GM21367 (cell line): Measurements from ENCODE around the gene FAHD2B.
"Not testable (repeated sequence)": the region's sequence is repeated elsewhere in the genome, so short reads cannot be mapped to it uniquely, and the experiment has no call there.

Experiments used
- ATAC-seq: cut with Tn5 transposase; IDR thresholded peaks from one replicate; pipeline ENCODE4 v1.9.1; 2021; ENCODE audit not compliant: unreplicated experiment

FAHD2B gene, protein sequence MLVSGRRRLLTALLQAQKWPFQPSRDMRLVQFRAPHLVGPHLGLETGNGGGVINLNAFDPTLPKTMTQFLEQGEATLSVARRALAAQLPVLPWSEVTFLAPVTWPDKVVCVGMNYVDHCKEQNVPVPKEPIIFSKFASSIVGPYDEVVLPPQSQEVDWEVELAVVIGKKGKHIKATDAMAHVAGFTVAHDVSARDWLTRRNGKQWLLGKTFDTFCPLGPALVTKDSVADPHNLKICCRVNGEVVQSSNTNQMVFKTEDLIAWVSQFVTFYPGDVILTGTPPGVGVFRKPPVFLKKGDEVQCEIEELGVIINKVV

DNA sequence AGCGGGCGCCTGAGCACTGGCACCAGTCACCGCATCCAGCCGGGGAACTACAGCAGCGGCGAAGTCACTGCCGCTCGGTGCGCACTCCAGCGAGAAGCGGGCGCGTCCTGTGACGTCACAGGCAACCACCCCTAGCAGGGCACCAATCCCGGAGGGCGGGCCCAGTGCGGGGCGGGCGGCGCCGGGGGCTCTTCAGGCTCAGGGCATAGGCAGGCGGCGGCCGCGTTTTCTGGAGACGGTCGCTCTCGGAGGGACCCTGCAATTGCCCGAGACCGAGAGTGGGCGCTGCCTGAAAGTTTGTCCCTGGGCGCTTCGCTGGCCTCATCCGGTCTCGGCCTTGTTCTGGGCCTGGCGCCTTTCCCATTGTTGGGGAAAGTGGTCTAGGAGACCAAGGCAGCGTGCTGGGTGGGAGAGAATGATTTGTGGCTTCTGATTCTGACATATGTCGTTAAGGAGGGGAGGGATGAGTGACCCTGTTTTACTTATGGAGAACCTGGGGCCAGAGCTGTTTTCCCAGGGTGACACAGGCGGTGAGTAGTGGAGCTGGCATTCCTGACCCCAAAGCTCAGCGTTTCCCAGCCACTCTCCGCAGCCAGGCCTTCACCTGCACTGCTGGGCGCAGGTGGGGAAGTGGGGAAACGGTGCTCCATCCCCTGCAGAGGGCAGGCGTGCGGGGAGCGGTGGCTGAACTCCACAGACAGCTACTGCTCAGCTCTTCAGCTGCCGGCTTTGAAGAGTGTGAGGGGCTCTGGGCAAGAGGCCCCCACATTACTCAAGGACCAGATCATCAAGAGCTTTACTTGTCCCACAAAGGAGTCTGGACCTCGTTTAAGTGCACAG is at the start of gene FAHD2B:
Gene FAHD2B, minus strand, starts transcription at position 111 of the 840 bp plus-strand sequence. CDS start 3,176 bp downstream, outside the sequence.
- peak; percentile 82 for ATAC-seq

DNA sequence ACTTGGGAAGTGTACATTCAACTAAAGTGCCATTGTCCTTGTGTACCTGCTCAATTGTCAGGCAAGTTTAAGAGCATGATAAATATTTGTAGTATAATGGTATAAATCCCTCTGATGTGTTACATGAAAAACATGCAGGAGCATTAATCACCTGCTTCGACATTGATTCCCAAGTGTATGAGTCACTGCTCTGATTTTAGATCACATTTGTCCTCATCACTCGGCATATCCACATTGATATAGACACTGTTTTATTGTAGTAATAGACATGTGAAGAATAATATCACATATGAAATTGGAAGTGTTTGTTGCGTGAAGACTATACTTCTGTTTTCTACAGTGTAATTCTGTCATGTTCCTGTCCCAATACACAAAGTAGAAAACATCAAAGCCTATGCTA is 49.3 kb upstream of the FAHD2B start:
- not testable (repeated sequence) for ATAC-seq

DNA sequence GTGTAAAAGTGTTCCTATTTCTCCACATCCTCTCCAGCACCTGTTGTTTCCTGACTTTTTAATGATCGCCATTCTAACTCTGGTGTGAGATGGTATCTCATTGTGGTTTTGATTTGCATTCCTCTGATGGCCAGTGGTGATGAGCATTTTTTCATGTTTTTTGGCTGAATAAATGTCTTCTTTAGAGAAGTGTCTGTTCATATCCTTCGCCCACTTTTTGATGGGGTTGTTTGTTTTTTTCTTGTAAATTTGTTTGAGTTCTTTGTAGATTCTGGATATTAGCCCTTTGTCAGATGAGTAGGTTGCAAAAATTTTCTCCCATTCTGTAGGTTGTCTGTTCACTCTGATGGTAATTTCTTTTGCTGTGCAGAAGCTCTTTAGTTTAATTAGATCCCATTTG is 34.4 kb upstream of the FAHD2B start:
- ATAC-seq, result not testable (repeated sequence)

DNA sequence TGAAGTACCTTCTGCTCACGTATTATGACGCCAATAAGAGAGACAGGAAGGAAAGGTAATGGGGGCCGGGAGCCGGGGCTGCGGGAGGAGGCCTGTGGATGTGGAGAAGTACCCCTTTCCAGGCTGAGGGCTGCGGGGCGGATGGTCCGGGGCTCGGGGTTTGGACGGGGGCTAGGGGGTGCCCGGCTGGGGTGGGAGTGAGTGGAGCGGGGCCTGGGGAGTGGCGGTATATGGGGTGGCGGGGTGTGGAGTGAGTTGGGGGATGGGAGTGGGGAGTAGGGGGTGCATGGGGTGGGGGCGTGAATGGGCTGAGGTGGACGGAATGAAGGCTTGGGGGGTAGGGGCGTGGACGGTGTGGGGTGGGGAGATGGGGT is 19.2 kb upstream of the FAHD2B start:
- ATAC-seq, result not testable (repeated sequence)

DNA sequence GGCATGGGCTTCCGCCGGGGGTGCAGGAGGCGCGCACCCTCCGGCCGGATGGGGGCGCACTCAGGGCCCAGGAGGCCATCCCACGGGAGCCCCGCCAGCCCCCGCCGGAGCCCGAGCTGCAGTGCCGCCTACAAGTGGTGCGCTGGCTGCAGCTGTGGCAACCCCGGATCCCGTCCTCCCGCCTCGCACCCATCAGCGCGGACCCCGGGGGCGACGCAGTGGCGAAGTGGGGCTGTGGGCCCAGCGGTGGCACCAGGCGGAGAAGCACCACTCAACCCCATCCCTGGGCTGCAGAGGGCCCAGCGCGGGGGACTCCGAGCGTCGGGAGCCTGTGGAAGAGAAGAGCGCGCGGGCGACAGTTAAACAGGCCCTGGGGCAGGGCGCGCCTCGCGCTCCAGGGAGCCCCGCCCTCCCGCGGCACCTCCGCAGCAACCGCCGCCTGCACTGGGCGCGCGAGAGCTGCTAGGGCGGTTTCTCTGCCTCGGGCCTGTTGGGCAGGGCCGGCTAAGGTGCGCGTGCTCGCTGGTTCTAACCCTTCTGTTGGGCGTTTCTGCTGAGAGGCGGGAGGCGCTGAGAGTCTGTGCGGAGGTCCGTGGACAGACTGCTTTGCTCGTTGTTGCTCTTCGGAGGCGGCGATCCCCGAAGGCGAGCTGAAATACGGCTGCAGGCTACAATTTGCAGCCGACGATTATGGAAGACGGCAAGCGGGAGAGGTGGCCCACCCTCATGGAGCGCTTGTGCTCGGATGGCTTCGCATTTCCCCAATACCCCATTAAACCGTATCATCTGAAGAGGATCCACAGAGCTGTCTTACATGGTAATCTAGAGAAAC is 18.6 kb upstream of the FAHD2B start, which contains the start of gene ANKRD36:
Gene ANKRD36, plus strand, starts transcription at position 104 of the 832 bp plus-strand sequence. Its CDS starts 587 bp downstream, at position 691.
- peak; percentile 91 for ATAC-seq

DNA sequence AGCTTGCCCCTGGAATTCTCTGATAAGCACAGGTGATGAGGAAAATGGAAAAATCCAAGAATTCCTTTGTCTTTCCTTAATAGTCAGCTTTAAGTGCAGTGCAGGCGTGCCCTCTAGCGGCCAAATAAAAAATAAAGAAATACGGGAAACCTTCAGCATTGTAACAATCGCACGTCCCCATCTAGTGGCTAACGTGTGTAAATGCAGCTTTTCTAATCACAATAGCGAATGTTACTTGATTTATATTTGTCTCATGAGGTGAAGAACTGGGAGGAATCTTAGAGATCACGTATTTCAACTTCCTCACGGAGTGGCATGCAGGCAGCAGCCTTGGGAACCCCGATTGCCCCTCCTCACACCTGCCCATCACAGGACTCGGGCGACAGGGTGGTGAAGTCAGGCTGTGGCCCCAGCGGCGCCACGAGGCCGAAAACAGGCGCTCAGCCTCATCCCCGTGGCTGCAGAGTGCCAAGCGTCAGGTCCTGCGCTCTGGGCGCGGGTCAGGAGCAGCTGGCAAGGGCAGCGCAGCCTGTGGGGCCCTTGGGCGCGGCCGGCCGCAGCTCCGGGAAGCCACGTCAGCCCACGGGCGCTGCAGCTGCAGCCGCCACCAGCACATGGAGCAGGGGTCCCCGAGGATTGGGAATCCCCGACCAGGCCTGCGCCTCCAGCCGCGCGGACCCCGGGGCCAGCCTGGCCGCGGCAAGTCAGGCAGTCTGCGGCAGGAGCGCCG is 17.8 kb upstream of the FAHD2B start:
- ATAC-seq, result peak; percentile 44

DNA sequence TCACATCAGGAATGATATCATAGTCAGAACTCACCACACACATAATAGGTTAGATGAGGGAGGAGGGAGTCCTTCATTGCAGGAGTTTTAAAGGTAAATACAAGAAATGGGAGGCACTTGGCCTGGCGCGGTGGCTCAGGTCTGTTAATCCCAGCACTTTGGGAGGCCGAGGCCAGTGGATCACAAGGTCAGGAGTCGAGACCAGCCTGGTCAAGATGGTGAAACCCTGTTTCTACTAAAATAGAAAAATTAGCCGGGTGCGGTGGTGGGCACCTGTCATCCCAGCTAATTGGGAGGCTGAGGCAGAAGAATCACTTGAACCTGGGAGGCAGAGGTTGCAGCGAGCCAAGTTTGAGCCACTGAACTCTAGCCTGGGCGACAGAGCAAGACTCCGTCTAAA is 16.6 kb upstream of the FAHD2B start:
- ATAC-seq, result not testable (repeated sequence)

DNA sequence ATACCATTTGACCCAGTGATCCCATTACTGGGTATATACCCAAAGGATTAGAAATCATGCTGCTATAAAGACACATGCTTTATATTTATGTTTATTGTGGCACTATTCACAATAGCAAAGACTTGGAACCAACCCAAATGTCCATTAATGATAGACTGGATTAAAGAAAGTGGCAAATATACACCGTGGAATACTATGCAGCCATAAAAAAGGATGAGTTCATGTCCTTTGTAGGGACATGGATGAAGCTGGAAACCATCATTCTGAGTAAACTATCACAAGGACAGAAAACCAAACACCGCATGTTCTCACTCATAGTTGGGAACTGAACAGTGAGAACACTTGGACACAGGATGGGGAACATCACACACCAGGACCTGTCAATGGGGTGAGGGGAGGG is 12.2 kb upstream of the FAHD2B start:
- not testable (repeated sequence) for ATAC-seq

DNA sequence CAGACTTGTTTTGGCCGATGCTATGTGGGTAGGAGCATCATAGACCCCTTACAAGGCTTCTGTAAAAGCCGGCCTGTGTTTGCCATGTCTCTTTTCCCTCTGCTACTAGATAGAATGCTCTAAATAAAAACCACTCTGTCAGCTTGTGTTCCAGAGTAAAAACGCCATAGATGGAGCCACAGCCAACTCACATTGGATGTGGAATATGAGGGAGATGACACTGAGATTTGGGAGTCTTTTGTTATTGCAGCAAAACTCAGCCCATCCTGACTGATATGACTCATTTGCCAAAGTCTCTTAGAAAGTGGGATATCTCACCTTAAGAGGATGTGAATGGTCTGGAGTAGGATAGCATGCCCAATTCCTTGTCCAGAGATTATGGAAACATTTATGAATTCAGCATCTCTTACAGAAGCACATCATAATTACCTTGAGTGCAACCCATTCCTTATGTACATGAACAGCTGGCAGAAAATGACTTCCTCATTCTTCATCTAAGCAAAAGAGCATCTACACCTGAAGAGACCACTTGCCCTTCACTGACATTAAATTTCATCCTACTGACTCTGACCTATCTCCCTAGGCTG is 4.2 kb upstream of the FAHD2B start:
- not testable (repeated sequence) for ATAC-seq

DNA sequence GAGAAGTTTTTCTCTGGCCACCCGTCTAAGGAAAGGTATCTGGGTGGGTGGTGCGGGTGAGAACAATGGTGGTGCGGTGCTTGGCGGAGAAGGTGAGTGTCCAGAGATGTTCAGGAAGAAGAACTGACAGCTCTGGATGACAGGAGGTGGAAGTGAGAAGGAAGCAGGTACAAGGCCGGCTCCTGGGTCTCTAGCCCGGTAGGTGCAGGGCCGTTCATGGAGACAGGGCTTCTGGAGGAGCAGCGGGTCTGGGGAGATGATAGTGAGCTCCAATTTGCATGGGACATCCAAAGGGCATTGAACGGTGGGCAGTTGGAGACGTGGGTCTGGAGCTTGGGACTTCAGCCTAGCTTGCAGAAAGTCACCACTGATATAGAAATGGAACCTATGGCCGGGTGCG is 979 bp upstream of the FAHD2B start:
- no peak for ATAC-seq

DNA sequence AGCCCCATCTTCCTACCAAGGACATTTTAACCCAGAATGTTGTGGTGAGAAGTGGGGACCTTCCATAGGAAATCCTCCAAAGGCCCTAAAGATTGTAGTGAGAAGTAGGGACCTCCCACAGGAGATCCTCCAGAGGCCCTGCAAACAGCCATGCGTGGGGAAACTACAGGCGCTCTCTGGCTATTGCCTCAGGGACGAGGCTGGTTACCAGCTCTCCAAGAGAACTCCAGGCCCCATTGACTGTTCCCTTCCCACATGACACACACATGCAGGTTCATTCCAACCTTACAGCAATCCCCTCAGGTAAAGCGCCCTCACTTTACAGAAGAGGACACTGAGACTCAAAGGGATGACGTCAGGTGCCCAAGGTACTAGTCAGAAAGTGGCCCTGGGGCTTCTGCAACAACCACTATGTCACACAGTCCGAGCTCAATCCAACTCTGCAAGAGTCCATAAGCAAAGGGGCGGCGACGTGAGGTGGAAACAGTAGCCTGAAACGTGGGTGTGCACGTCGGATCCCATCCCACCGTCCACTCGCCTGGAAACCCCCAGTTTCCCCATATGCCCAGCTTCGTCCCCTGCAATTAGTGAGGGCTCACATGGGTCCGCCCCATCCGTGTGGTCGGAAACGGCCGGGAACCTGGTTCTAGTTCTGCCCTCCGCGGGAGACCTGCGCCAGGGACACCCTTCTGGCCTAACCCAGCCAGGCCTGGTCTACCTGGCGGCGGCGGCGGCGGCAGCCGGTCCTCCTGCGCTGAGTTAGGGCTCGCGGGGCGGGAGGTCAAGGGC is 505 bp downstream of the FAHD2B start:
- not testable (repeated sequence) for ATAC-seq

DNA sequence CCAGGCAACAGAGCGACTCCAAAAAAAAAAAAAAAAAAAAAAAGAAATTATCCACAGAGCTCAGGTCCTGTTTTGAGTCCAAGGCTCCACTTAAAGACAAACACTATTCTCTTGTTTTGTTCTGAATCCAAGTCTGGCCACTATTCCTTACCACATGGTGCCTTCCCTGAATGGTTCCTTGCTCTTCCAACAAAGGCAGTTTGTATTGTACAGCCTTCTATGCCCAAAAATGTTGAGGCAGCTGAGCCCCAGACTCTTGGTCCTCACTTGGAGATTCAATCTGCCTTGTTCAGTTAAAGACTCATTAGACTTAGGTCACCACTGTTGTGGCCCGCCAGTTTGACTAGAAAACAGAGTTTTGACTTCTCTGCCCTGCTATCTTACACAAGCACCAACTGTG is 1.7 kb downstream of the FAHD2B start:
- ATAC-seq, result not testable (repeated sequence)

DNA sequence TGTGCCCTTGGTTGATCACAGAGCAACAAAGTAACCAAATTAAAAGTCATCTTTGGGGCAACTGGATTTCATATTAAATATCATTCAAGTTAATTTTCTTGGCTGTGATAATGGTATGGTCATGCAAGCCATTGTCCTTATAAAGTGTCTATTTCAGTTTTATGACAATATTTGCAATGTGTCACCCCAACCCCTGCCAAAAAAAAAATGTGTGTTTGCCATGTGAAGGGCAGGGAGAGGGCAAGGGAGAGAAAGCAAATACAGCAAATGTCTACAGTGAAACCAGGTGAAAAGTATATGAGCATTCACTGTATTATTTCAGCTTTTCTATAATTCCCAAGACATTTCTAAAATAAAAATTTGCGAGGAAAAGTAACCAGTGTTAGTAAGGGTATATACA is 6.0 kb downstream of the FAHD2B start:
- not testable (repeated sequence) for ATAC-seq

DNA sequence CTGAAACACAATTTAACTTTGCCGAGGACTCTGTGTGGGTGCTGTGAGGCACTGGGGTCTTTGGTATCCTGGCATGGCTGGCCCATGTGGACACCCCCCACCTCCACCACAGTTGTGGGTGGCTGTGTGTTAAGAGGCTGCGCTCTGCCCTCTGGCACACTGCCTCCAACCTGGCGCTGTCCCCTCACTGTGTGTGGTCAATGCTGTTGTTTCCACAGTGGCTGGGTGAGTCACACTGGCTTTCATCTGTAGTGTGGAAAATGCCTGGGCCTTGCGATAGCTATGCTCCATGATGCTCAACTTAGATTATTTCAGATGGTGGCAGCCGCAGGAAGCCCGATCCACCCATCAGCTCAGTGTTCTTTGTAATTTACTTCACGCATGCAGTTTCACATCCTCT is 9.6 kb downstream of the FAHD2B start:
- not testable (repeated sequence) for ATAC-seq

DNA sequence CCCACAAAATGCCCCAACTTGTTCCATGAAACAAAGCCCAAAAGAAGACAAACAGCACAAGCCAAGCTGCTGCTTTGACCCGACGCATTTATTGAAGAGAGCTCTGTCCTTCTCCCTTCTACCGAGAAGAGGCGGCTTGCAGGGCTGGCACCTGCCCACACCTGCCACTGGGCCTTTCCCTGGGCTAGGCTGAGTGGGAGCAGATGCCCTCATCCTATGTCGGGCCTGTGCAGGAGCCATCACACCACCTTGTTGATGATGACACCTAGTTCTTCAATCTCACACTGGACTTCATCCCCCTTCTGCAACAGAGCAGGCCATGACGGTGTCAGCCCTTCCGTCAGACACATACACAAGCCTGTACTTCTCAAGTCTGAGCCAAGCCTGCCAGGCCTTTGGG is 11.2 kb downstream of the FAHD2B start:
- not testable (repeated sequence) for ATAC-seq

DNA sequence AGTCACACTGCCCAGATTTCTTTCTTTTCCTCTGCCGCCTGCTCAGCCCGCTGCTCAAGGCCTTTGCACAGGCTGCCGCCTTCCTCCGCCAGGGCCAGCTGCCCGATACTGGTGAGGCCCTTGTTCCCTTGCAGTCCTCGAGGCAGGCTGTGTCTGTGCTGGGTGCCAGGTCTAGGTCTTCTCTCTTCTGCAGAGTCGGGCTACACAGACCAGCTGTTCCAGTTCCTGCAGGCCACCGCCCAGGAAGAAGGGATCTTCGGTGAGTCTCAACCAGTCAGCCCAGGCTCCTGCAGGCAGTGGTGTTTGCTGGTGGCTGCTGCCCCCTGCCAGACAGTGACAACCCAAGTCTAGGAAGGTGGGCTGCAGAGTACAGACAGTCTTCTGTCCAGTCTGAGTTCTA is 12.5 kb downstream of the FAHD2B start:
- ATAC-seq, result not testable (repeated sequence)

DNA sequence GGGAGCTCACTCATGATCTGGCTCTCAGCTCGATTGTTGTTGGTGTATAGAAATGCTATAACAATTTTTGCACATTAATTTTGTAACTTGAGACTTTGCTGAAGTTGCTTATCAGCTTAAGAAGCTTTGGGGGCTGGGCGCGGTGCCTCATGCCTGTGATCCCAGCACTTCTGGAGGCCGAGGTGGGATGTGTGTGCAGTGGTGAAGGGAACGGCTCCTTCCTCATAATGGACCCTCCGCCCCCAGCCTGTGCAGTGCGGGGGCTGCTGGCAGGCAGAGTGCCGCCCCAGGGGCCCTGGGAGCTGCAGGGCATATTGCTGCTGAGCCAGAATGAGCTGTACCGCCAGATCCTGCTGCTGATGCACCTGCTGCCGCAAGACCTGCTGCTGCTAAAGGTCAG is 13.8 kb downstream of the FAHD2B start:
- ATAC-seq, result not testable (repeated sequence)

DNA sequence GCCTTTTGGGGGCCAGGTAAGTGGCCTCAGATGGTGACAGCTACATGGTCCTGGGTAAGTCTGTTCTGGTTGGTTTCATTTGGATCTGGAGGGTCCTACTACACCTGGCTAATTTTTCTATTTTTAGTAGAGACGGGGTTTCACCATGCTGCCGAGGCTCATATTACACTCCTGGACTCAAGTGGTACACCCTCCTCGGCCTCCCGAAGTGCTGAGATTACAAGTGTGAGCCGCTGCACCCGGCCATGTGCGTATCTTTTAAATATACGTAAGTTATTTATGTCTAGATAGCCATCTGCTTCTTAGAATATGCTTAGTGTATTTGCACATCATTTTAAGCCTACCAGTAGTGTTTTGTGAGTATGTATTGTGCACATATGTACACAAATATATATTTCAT is 17.5 kb downstream of the FAHD2B start:
- ATAC-seq, result not testable (repeated sequence)

DNA sequence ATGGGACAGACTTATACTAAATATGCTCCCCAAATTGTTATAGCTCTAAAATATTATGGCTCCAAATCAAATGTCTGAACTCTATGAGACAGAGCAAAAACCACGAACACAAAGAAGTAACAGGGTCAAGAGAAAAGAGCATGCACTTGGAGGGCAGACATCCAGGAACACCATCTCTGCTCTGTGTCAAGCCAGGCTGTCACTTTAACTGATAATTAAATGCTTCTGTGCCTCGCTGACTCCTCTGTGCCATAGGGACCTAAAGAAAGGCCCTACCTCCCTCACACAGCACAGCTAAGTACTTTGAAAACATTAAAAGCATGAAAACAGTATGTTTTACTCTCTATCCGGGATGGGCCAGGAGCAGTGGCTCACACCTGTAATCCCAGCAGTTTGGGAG is 23.8 kb downstream of the FAHD2B start:
- ATAC-seq, result not testable (repeated sequence)
